ENCODE data around the gene CAMTA1.

CAMTA1 gene

DNA sequence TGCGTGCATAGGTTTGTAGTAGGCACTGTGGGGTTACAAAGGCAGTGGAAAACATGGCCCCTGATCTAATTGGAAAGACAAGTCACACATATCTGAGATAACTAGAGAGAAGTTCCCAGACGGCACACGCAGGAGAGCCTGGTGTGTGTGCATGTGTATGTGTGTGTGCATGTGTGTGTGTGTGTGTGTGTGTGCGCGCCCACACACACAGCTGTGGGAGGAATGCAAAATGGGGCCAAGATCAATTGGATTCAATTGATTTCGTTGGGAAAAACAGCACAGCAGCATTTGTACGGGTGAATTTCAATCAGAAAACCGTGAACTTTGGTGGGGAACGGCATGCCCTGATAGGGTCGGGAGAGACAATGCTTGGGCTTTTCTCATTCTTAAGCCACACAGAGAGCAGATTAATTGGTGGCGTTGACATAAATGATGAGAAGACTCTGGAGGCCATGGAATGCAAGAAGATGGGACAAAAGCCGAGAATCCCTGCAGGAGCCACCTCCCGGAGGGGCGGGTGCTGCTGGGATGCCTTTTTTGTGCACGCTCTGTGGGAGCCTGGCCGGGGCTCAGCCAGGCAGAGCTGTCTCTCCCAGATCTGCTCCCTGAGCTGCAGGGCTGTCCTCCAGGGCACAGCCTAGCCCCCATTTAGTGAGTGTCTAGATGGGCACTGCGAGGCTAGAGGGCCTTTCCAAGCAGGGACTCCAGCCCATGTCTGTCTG lies 322.0 kb downstream of the CAMTA1 start:
- no peak overlapping the region for H3K4me3 ChIP-seq (ENCODE audit: control insufficient read depth, low read depth, low read length)
- no peak for DNase-seq (ENCODE audit: low read depth)
- TF ChIP-seq, protein P1, sequence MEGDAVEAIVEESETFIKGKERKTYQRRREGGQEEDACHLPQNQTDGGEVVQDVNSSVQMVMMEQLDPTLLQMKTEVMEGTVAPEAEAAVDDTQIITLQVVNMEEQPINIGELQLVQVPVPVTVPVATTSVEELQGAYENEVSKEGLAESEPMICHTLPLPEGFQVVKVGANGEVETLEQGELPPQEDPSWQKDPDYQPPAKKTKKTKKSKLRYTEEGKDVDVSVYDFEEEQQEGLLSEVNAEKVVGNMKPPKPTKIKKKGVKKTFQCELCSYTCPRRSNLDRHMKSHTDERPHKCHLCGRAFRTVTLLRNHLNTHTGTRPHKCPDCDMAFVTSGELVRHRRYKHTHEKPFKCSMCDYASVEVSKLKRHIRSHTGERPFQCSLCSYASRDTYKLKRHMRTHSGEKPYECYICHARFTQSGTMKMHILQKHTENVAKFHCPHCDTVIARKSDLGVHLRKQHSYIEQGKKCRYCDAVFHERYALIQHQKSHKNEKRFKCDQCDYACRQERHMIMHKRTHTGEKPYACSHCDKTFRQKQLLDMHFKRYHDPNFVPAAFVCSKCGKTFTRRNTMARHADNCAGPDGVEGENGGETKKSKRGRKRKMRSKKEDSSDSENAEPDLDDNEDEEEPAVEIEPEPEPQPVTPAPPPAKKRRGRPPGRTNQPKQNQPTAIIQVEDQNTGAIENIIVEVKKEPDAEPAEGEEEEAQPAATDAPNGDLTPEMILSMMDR (conservative IDR thresholded peaks at IDR 0.05; ENCODE audit: control insufficient read depth, insufficient read depth, low read depth, low read length) = no peak

DNA sequence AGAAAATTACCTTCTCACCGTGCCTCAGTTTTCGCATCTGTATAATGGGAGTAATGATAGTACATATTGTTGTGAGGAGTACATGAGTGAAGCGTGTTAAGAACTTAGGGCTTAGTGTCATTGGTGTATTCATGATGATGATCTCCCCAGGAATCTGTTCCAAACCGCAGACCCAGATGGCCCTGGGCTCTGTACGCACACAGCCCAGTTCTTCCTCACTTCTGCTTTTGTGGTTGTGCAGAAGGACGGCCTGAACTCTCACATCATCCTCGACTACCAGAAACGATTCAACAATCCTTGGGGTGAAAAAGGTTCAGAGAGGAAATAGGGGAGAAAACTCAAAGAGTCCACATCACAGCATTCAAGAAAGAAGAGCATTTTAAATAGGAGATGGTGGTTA lies 323.0 kb downstream of the CAMTA1 start:
- H3K4me3 ChIP-seq (ENCODE audit: control insufficient read depth, low read depth, low read length) = no peak overlapping the region
- no peak for DNase-seq (ENCODE audit: low read depth)
- TF ChIP-seq, protein P1 (conservative IDR thresholded peaks at IDR 0.05; ENCODE audit: control insufficient read depth, insufficient read depth, low read depth, low read length) = no peak

DNA sequence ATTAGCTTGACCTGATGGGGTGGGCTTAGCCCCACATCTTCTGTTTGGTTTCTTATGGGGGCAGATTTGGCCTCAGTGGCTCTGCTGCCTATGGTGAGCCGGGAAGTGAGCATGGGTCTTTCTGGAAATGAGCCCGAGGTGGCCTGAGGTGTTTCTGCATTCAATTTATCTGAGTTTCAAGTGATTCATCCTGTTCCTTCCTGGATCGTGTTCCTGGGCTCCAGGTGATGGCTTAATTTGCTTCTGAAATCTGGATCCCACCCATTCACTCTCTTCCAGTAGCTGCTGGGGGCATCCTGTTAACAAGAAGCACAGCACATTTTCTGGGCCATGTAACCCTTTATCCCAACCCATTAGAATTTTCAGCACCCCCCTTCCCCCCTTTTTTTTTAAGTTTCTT lies 324.6 kb downstream of the CAMTA1 start:
- TF ChIP-seq, protein P1 (conservative IDR thresholded peaks at IDR 0.05; ENCODE audit: control insufficient read depth, insufficient read depth, low read depth, low read length) = no peak
- DNase-seq (ENCODE audit: low read depth) = no peak
- H3K4me3 ChIP-seq (ENCODE audit: control insufficient read depth, low read depth, low read length) = no peak overlapping the region

DNA sequence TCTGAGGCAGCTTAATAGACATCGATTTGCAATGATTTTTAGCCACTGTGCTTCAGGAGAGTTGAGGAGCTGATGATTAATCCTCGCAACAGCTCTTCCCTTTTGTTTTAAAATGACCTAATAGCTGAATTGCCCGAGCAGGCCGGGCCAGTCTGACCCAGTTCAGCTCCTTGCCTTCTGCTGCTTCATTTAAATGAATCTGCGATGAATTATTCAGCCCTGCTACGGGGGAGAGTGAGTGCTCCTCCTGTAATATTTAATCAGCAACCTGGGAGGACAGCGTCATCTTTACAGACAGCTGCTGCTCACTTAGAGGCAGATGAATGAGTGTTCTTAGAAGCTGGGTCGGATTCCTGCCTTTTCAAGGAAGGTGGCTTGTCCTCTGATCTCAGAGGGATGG lies 325.1 kb downstream of the CAMTA1 start:
- TF ChIP-seq, protein P1 (conservative IDR thresholded peaks at IDR 0.05; ENCODE audit: control insufficient read depth, insufficient read depth, low read depth, low read length) = no peak
- no peak for DNase-seq (ENCODE audit: low read depth)
- H3K4me3 ChIP-seq (ENCODE audit: control insufficient read depth, low read depth, low read length) = no peak overlapping the region

DNA sequence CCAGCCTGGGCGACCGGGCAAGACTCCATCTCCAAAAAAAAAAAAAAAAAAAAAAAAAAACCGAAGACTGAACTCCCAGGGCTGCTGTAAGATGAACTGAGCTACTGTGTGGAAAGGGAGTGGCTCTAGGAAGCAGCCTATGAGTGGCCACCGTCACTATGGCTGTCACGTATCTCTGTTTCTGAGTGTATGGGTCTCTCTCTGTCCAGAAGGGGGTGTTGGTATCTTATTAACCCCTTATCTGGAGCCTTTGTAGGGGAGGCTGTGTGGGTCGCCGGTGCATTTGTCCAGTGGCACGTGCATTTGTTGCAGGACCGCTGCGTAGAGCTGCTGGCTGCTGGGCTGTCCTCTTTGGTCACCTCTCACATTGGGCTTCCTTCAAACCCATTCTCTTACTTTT lies 326.6 kb downstream of the CAMTA1 start:
- DNase-seq (ENCODE audit: low read depth) = no peak
- H3K4me3 ChIP-seq (ENCODE audit: control insufficient read depth, low read depth, low read length) = no peak overlapping the region
- TF ChIP-seq, protein P1 (conservative IDR thresholded peaks at IDR 0.05; ENCODE audit: control insufficient read depth, insufficient read depth, low read depth, low read length) = no peak

DNA sequence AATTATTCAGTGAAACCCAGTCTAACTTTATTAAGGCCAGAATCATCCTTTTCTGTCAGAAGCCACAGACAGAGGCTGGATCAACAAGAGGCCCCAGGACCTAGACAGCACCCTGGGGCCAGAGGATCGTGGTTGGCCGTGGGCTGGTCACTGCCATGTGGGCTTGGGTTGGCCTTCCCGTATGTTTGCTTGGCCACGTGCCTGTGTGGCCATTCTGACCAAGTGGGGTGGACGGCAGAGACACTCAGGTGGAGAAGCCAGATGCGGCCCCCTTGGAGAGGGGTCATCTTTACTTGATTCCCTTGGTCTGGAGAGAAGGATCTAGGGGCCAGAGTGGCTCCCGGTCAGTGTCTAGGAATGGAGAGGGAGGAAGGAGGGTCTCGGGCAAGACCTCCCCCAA lies 327.9 kb downstream of the CAMTA1 start:
- no peak overlapping the region for H3K4me3 ChIP-seq (ENCODE audit: control insufficient read depth, low read depth, low read length)
- no peak for DNase-seq (ENCODE audit: low read depth)
- TF ChIP-seq, protein P1 (conservative IDR thresholded peaks at IDR 0.05; ENCODE audit: control insufficient read depth, insufficient read depth, low read depth, low read length) = no peak

Measured in fibroblast of mammary gland (primary cell).